ENCODE data around the gene WDR87.
"Not testable (repeated sequence)": the region's sequence is repeated elsewhere in the genome, so short reads cannot be mapped to it uniquely, and the experiment has no call there.

Gene WDR87

DNA sequence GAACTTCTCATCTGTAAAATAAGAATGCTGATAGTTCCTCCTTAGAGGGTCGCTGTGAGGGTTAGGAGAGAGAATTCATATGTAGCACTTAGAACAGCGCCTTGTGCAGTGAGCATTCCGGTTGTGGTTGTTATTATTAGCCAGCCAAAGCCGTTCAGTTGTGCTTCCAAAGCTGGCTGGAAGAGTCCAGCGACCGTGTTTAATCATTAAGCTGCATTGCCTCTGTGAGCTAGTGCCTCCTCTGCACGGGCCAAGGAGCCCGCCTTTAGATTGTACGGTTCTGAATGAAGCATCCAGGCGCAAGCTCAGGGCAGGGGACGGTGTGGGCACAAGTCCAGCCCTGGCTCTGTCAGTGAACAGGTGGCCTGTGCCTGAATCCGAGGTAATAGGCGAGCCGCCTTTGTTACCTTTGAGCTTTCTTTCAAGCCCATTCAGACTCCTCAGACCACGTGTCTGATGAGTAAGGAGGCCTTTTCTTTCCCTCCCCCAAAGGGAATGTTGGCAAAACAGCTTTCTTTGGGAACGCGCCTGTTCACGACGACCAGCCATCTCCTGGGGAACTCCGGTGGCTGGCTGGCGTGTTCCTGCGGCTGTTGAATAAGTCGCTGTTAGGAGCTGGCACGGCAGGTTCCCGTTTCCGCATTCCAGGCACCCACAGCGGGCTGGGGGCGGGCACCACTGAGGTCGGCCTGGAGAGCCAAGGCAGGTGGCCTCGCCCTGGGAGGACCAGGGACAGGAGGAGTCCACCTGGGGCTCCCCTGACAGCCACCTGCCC, 25.7 kb upstream of the WDR87 start:
- no peak for DNase-seq (ENCODE audit: low read depth in 1 of 2, low spot score in 1 of 2)

DNA sequence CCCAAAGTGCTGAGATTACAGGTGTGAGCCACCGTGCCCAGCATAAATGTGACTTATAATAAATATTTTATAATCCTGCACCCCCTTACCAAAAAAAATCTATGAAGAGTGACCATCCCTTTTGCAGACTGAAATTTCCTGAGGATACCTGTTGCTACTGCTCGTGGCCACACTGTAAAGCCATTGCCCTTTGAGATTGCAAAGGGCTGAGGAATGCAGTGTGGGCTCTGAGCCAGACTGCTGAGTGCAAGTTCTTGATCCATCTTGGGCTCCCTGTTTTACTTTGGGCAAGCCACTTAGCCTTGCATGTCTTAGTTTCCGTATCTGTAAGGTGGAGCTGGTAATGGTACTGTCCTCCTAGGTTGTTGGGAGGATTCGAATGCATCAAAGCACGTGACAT, 24.0 kb upstream of the WDR87 start:
- DNase-seq (ENCODE audit: low read depth in 1 of 2, low spot score in 1 of 2): no peak

DNA sequence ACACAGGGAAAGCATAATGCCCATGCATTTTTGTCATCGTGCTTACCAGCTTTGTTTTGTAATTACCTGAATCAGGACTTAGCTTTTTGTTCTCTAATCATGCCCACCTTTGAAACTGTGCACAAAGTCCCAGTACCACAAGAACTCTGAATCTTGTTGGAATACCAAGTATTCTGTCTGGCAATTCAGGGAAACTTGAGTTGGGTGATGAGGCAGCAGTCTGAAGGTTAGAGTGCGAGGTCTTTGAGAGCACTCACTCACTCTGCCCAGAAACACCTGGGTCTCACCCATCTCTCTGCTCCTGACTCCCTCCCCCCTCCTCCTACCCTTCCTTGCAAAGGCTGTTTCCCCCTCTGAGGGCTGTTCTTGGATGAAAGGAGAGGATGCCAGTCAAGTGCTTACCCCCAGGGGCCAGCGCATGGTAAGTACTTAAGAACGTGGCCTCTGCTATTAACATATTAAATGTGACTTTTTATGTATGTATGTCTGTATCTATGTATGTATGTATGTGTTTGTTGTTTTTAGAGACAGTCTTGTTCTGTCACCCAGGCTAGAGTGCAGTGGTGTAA, 23.0 kb upstream of the WDR87 start:
- DNase-seq (ENCODE audit: low read depth in 1 of 2, low spot score in 1 of 2): no peak

DNA sequence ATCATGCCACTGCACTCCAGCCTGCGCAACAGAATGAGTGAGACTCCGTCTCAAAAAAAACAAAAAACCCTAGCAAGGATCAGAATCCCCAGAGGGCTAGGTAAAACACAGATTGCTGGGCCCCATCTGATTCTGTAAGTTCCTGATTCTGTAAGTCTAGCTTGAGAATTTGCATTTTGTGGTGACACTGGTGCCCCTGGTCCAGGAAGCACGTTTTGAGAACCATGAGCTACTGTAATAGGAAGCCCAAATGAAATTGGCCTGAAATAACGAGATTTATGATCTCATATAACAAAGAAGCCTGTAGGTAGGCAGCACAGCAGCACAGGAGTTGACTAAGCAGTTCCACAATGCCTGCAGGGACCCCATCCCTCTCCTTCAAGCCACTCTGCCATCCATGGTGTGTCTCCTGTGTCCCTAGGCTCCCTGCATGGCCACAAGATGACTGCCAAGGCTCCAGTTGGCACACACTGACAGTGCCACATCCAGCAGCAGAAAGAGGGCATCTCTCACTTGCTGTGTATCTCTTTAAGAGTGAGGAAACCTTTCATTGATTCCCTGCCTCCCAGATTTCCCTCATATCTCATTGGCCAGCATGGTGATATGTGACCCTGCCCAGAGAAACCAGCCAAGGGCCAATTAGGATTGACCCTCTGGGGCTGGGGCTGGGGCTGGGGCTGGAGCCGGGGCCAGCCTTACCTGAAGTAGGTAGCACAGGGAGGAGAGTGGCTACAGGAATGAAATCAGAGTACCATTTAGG, 22.3 kb upstream of the WDR87 start:
- no peak for DNase-seq (ENCODE audit: low read depth in 1 of 2, low spot score in 1 of 2)

DNA sequence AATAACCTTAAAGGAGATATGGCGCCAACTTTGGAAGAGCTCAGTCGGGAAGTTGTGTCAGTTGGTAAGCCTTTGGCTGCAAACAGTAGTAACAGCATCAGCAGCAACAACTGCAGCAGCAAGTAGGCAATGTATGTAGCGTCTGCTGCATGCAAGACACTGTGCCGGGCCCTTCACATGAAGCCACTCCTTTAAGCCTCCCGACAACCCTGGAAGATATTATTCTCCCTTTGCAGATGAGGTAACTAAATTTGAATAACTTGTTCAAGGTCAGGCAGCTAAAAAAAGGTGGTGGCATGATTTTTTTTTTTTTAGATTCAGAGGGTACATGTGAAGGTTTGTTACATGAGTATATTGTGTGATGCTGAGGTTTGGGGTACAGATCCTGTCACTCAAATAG, 20.3 kb upstream of the WDR87 start:
- DNase-seq (ENCODE audit: low read depth in 1 of 2, low spot score in 1 of 2): no peak

DNA sequence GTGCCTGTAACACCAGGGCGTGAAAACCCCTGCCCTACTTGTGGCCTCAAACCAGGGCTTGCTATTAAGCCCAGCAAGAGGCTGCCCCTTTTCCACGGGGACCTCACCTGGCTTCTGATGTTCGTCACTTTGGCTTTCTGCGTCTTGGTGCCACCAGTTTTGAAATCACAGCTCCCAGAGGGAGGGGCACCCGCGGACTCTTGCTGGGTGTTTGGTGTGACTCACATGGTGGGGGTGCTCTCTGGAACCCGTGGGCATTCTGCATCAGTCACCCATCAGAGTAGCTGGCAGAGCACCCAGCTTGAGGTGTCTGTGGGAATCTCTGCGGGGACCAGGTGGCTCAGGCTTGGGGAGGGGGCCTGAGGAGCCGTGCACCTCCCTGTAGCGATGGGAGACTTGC, 19.9 kb upstream of the WDR87 start:
- no peak for DNase-seq (ENCODE audit: low read depth in 1 of 2, low spot score in 1 of 2)

DNA sequence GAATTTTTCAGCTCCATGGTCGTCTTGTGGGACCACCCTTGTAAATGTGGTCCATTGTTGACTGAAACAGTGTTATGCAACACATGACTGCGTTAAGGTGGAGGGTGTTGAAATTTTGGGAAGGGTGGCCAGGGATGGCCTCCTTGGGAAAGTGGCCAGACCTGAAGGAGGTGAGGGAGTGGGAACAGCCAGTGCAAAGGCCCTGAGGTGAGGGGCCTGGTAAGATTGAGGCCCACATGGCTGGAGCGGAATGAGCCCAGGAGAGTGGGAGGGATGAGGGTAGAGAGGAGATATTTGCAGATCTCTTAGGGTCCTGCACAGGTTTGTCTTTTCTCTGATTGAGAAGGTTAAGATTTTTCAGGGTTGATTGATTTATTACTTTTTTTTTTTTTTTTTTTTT, 18.8 kb upstream of the WDR87 start:
- DNase-seq (ENCODE audit: low read depth in 1 of 2, low spot score in 1 of 2): no peak

DNA sequence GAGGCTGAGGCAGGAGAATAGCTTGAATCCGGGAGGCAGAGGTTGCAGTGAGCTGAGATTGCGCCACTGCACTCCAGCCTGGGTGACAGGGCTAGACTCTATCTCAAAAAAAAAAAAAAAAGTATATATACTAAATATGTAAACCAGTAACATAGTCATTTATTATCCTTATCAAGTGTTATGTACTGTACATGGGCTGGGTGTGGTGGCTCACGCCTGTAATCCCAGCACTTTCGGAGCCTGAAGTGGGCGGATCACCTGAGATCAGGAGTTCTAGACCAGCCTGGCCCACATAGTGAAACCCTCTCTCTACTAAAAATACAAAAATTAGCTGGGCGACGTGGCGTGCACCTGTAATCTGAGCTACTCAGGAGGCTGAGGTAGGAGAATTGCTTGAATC, 18.2 kb upstream of the WDR87 start:
- not testable (repeated sequence) for DNase-seq (ENCODE audit: low read depth in 1 of 2, low spot score in 1 of 2)

DNA sequence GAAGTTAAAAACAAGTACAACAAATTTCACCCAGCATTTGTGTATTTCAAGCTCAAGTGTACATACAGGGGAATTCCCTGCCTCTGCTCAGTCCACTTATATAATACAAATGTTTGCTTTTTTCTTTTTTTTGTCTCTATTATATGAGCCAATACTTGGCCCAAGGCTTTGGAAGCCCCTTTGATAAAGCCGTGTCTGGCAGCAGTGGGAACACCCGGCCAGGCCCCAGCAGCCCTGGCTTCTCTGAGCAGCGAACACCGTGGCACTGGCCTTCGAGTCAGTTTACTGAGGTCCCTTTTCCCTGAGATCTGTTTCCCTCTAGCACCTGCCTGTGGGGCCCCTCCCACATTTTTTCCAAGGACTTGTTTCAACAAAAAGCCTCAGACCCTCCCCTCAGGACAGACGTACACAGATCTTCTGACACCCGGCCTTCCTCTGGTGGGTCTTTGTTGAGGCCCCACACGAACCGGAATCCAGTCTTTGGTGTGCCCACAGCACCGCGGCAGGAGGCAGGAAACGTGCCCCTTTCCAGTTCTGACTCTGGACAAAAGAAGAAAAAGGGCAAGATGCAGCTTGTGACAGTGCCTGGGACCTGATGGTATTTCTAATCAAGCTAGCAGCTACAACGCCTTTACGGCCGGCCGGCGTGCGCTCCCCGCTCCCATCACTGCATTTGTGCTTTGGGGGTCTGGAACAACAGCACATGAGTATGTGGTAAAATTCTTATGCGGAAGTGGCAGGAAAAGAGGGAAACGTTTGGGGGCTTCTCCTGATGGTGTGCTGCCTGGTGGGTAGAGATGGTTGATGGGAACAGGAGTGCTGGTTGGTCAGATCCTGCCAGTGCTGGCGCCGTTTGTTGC, 14.4 kb upstream of the WDR87 start:
- no peak for DNase-seq (ENCODE audit: low read depth in 1 of 2, low spot score in 1 of 2)

DNA sequence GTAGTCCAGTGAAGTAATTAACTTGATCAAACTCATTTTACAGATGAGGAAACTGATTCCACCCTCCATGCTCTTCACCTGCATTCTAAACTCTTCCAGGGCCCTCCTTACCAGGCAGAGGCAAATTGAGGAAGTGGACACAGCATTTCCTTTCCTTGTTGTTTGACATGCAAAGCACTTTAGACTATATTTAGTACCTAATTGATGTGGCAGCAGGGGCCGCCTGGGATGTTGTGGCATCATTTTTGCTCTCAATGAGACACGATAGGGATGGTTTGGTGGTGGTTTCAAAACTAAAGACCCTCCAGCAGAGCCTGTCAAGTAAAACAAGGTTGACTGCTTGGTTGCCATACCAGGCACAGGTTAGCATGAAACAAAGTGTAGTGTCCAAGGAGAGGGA, 8.5 kb upstream of the WDR87 start:
- no peak for DNase-seq (ENCODE audit: low read depth in 1 of 2, low spot score in 1 of 2)

DNA sequence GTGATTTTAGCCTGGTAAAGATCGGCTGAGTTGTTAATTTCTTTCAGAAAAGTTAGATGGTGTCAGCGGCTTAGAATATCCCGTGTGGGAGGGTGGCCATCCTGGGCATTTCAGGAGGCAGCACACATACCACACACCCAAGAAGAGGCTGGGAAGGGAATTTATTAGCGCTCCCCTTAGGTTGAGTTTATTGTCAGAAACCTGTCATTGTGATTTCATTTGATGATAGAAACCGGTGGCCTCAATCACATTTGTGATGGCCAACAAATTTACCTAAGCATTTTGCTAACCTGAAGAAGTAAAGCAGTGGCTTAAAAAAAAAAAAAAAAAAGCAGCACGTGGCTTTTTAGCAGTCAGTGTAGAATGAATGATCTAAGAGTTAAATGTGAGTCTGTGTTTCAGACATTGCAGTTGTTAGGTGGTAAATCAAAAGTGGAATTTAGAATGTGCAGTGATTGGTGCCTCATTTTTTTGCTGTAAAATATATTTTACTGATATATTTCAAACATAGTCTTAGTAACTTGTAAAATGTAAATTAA, 3.3 kb upstream of the WDR87 start:
- no peak for DNase-seq (ENCODE audit: low read depth in 1 of 2, low spot score in 1 of 2)

DNA sequence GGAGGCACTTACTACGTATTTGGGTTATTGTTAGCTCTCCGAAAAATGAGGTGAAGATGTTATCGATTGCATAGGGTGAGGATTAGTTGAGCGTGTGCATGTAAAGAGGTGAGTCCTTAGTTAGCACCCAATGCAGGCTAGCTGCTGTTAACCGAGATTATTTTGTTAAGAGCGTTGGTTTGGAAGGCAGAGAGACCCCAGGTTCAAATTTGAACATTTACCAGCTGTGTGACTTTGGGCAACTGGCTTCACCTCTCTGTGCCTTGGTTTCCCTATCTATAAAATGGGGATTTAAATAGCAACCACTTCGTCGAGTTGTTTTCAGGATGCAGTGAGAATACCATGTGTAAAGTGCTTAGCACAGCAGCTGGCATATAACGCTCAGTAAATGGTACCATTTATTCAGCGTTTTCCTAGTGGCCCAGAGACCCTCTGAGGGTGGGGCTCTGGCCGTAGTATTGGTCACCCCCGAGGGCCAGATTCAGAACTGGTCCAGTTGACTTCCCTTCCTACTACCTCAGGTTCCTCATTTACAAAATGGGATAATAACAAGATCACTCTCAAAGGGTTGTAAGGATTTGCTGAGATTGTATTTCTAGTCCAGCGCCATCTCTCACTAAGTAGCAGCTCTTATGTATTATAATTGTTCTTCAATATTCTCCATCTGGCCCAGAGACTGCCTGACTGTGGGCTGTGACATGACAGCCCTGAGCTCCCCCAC, 1.5 kb upstream of the WDR87 start:
- DNase-seq (ENCODE audit: low read depth in 1 of 2, low spot score in 1 of 2): no peak

DNA sequence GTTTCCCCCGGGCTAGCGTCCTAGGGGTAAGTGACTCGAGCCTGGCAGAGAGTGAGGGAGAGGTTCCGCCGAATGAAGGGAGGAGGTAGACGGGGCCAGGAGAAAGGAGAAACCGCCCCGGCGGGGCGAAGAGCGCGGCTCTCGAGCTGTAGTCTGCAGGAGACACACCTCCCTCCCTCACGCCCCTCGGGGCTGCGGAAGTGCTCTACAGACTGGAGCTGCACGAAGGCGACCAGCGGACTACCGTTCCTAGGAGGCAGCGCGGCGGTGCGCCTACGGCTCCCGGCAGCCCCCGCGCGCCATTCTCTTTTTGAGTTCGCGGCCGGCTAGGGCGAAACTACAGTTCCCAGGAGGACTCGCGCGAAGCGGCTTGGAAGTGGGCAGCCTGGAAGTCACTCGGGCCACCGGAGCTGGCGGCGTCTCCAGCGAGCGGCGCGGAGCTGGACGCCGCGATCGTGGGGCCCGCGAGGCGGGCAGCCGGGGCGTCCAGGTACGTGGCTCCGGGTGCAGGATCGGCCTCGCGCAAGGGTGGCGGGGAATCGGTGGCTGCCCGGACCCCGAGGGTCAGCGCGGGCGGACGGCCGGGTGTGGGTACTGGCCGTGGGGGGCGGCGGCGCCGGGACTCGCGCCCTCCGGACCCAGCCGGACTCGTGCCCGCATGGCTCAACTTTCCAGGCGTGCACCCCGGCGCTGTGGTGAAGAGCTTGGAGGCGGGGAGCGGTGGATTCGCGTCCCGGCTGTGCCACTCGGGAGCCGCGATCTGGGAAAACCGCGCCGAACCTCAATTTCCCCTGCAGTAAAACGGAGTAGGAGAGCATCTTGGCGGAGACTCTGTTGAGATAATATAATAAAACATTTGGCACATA, 708 bp upstream of the WDR87 start, which contains the start of gene SIPA1L3:
SIPA1L3 (plus strand) TSS at position 340 of the 866 bp plus-strand sequence. CDS start 174,358 bp downstream, outside the sequence.
- peak; percentile 85 to 87 for DNase-seq (ENCODE audit: low read depth in 1 of 2, low spot score in 1 of 2)

DNA sequence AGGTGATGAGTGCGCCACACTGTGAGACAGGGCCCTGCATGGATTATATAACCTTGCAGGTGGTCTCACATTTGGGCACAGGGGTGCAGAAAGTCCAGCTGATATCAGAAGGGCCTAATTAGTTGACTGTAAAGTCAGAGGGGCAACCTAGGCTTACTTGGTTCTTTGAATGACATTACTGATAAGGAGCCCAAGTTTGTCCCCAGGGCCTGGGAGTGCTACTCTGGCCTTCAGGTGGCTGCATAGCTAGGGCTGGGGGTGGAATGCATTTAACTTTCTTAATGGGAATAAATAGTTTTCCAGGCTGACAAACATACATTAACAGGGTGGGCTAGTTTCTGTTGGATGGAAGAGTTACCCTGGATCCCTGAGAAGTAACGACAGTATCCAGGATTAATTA, 3.3 kb downstream of the WDR87 start:
- no peak for DNase-seq (ENCODE audit: low read depth in 1 of 2, low spot score in 1 of 2)

DNA sequence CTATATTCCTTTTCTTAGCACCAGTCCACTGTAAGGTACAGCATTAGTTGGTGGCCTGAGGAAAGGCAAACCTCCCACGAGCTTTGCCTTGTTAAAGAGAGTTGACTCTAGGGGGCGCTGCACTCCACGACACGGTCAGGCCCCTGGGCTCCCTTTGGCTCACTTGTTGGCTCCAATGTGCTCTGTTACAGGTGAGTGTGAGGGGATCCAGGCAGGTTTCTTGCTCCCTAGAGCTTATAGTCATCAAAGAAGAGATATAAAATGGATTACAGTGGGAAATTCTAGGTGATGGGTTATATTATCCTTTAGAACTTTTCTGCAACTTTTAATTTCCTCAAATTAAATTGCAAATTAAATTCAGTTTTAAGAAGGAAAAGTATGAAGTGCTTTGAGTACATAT, 3.7 kb downstream of the WDR87 start:
- peak; percentile 54 to 63 for DNase-seq (ENCODE audit: low read depth in 1 of 2, low spot score in 1 of 2)

DNA sequence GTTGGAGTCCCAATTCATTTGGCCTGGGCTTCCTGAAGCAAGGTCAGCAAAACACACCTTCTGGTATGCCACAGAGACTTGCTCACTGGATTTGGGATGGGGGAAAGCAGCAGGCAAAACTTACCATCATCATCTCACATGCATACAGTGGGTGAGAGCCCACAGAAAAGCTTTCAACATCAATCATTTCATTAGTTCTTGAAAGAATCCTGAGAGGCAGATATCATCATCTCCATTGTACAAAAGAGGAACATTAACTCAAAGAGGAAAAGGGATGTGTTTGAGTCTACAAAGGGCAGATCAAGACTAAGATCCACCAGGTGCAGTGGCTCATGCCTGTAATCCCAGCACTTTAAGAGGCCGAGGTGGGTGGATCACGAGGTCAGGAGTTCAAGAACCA, 6.4 kb downstream of the WDR87 start:
- DNase-seq (ENCODE audit: low read depth in 1 of 2, low spot score in 1 of 2): no peak

DNA sequence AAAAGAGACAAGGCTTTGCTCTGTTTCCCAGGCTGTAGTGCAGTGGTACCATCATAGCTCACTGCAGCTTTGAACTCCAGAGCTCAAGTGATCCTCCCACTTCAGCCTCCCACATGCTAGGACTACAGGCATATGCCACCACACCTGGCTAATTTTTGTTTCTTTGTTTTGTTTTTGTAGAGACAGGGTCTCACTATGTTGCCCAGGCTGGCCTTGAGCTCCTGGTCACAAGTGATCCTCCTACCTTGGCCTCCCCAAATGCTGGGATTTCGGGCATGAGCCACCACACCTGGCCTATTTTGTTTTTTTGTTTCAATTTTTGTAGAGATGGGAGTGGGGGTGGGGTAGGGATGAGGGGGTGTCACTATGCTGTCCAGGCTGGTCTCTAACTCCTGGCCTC, 6.9 kb downstream of the WDR87 start:
- no peak for DNase-seq (ENCODE audit: low read depth in 1 of 2, low spot score in 1 of 2)

DNA sequence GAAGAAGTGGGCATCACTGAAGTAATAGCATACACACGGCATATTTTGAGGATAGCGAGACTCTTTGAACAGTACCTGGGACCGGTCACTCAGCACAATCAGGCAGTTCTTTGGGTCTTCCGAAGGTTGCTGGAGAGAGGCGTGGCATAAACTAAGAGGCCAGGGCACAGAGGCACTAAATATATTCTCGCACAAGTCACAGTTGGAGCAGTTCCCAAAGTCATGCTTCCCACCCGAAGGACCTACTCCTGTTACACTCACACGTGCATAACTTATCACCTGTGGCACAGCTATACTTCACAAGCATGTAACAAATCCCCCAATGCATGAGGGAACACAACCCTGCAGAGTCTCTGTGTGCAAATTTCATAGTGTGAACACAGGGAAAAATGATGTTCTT, 10.2 kb downstream of the WDR87 start:
- no peak for DNase-seq (ENCODE audit: low read depth in 1 of 2, low spot score in 1 of 2)

DNA sequence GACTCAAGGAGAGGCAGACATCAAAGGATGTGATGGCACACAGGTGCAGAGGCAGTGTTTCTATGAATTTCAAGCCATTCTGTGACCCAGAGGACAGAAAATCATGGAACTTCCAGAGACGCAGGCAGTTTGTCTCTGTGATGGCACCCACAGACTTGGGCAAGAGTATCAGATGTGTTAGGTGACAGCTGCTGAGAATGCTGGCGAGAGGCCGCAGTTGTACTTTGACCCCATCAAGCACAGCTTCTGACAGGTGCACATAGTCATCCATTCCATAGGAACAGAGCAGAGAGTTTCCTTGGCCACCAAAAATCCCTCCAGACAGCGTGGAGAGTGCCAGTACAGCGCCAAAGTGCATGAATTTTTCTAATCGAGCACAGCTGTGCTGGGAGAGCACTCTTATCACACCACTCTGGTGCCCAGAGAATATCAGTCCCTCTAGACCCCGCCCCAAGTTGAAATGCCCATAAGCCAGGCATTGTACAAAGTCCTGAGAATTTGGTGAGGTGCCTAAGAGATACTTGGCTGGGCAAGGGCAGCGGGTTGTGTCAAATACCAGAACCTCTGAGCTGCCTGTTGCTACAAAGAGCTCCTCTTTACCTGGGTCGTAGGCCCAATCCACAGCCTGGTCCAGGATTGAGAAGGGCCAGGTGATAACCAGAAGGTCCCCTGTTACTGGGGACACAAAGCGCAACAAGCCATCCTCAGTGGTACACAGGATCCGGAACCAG, 12.4 kb downstream of the WDR87 start:
- DNase-seq (ENCODE audit: low read depth in 1 of 2, low spot score in 1 of 2): no peak
